ENCODE measurements around the gene TYW1. TPM values are rescaled to one million over a fixed set of nuclear protein-coding genes. Genes with fewer than 3 reads are reported as not detected.
"Not testable (repeated sequence)": the region's sequence is repeated elsewhere in the genome, so short reads cannot be mapped to it uniquely, and the experiment has no call there.

The TYW1 gene
- total and polyA plus RNA-seq, 2 donors from 2014 or later: 9.4 to 20.7 TPM

- intact Hi-C loops (cut with DNase I); FAIRE-seq; H3K9me3 ChIP-seq (ENCODE audit: control insufficient read depth in 2 of 3, insufficient read depth in 1 of 3, low read length in 3 of 3); H3K4me1 ChIP-seq (ENCODE audit: control insufficient read depth in 2 of 3, insufficient read depth in 2 of 3, low read depth in 1 of 3, low read length in 3 of 3); H3K27ac ChIP-seq (ENCODE audit: low read depth in 2 of 2, low read length in 2 of 2); H3K9ac ChIP-seq (ENCODE audit: low read length in 3 of 3); H3K36me3 ChIP-seq (ENCODE audit: control insufficient read depth in 2 of 3, insufficient read depth in 3 of 3, low read length in 3 of 3); H3K27me3 ChIP-seq (ENCODE audit: control insufficient read depth, insufficient read depth, low read length); DNase-seq; H3K4me3 ChIP-seq (ENCODE audit: low read length in 3 of 3): not testable (repeated sequence)
Measured at GRCh38 chr7:67145581-67146193, 149.1 kb downstream of the TYW1 start.

DNA sequence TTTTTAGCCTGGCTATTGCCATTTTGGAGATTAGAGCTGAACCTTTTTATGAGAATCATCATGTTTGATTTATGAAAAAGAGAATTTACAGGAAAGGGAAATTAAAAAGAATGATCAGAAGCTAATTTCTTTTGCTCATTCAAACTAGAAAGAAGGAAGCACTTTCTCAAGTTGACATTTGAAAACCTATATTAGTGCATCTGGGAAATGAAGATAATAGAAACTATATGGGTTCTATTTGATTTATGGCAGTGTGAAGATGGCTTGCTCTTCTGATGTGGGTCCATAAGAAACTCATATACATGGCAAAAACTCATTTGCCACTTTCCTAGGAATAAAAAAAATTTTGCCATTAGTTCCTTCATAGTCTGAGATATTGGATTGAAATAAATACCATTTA, 152.5 kb downstream of the TYW1 start:
- DNase-seq; H3K4me1 ChIP-seq (ENCODE audit: control insufficient read depth in 2 of 3, insufficient read depth in 2 of 3, low read depth in 1 of 3, low read length in 3 of 3); FAIRE-seq; H3K36me3 ChIP-seq (ENCODE audit: control insufficient read depth in 2 of 3, insufficient read depth in 3 of 3, low read length in 3 of 3); H3K9ac ChIP-seq (ENCODE audit: low read length in 3 of 3); H3K4me3 ChIP-seq (ENCODE audit: low read length in 3 of 3); H3K27ac ChIP-seq (ENCODE audit: low read depth in 2 of 2, low read length in 2 of 2); intact Hi-C loops (cut with DNase I); H3K9me3 ChIP-seq (ENCODE audit: control insufficient read depth in 2 of 3, insufficient read depth in 1 of 3, low read length in 3 of 3); H3K27me3 ChIP-seq (ENCODE audit: control insufficient read depth, insufficient read depth, low read length): not testable (repeated sequence)

DNA sequence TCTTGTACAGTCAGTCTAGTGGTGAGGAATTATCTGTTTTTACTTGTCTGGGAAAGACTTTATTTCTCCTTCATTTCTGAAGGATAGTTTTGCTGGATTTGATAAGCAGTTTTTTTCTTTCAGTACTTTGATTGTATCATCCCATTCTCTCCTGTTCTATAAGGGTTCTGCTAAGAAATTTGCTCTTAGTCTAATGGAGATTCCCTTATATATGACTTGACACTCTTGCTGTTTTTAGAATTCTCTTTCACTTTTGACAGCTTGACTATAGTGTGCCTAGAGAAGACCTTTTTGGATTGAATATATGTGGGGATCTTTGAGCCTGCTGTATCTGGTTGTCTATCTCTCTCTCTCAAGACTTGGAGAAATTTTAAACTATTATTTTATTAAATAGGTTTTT, 157.7 kb downstream of the TYW1 start:
- H3K27me3 ChIP-seq (ENCODE audit: control insufficient read depth, insufficient read depth, low read length); H3K9me3 ChIP-seq (ENCODE audit: control insufficient read depth in 2 of 3, insufficient read depth in 1 of 3, low read length in 3 of 3); H3K27ac ChIP-seq (ENCODE audit: low read depth in 2 of 2, low read length in 2 of 2); H3K9ac ChIP-seq (ENCODE audit: low read length in 3 of 3); DNase-seq; H3K4me3 ChIP-seq (ENCODE audit: low read length in 3 of 3); FAIRE-seq; H3K4me1 ChIP-seq (ENCODE audit: control insufficient read depth in 2 of 3, insufficient read depth in 2 of 3, low read depth in 1 of 3, low read length in 3 of 3); H3K36me3 ChIP-seq (ENCODE audit: control insufficient read depth in 2 of 3, insufficient read depth in 3 of 3, low read length in 3 of 3); intact Hi-C loops (cut with DNase I): not testable (repeated sequence)

DNA sequence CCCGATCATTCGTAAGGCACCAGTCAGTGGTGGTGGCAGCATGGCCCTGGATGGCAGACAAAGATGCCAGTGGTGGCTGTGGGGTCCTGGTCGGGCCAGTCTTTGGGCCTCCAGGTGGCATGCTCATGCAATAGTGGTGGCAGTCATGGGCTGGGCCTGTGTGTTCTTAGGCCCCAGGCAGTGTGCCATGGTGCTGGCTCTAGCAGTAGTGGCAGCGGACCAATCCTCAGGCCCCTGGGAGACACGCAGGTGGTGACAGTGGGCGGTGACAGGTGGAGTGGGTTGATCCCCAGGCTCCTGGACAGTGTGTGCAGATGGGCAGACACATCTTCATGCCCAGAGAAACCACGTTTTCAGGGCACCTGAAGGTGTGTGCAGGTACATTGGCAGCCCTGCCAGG, 159.4 kb downstream of the TYW1 start:
- intact Hi-C loops (cut with DNase I); FAIRE-seq; DNase-seq; H3K36me3 ChIP-seq (ENCODE audit: control insufficient read depth in 2 of 3, insufficient read depth in 3 of 3, low read length in 3 of 3); H3K4me3 ChIP-seq (ENCODE audit: low read length in 3 of 3); H3K9ac ChIP-seq (ENCODE audit: low read length in 3 of 3); H3K27ac ChIP-seq (ENCODE audit: low read depth in 2 of 2, low read length in 2 of 2); H3K27me3 ChIP-seq (ENCODE audit: control insufficient read depth, insufficient read depth, low read length); H3K9me3 ChIP-seq (ENCODE audit: control insufficient read depth in 2 of 3, insufficient read depth in 1 of 3, low read length in 3 of 3); H3K4me1 ChIP-seq (ENCODE audit: control insufficient read depth in 2 of 3, insufficient read depth in 2 of 3, low read depth in 1 of 3, low read length in 3 of 3): not testable (repeated sequence)

DNA sequence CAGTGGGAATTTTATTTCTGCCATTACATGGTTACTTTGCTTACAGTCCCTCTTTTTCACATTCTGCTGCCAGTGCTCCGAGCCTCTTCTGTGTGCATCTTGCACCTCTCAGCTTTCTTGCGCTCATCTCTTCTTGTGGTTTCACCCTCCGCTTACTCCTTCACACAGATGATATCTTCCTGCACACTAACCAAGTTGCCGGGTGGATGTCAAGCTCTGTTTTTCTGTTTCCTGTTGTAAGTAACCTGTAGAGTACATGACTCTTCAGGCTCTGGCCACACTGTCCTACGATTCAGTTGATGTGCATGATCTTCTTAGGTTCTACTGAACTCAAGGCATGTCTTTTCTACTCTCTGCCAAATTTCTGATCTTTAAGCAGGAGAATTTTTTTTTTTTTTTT, 166.7 kb downstream of the TYW1 start:
- H3K36me3 ChIP-seq (ENCODE audit: control insufficient read depth in 2 of 3, insufficient read depth in 3 of 3, low read length in 3 of 3); H3K4me1 ChIP-seq (ENCODE audit: control insufficient read depth in 2 of 3, insufficient read depth in 2 of 3, low read depth in 1 of 3, low read length in 3 of 3); H3K9me3 ChIP-seq (ENCODE audit: control insufficient read depth in 2 of 3, insufficient read depth in 1 of 3, low read length in 3 of 3); DNase-seq; FAIRE-seq; H3K9ac ChIP-seq (ENCODE audit: low read length in 3 of 3); H3K27ac ChIP-seq (ENCODE audit: low read depth in 2 of 2, low read length in 2 of 2); H3K27me3 ChIP-seq (ENCODE audit: control insufficient read depth, insufficient read depth, low read length); H3K4me3 ChIP-seq (ENCODE audit: low read length in 3 of 3); intact Hi-C loops (cut with DNase I): not testable (repeated sequence)

GRCh38 chr7:67171151-67171550, 174.5 kb downstream of the TYW1 start:
- H3K36me3 ChIP-seq (ENCODE audit: control insufficient read depth in 2 of 3, insufficient read depth in 3 of 3, low read length in 3 of 3); H3K9me3 ChIP-seq (ENCODE audit: control insufficient read depth in 2 of 3, insufficient read depth in 1 of 3, low read length in 3 of 3); FAIRE-seq; H3K27ac ChIP-seq (ENCODE audit: low read depth in 2 of 2, low read length in 2 of 2); H3K4me1 ChIP-seq (ENCODE audit: control insufficient read depth in 2 of 3, insufficient read depth in 2 of 3, low read depth in 1 of 3, low read length in 3 of 3); H3K9ac ChIP-seq (ENCODE audit: low read length in 3 of 3); H3K4me3 ChIP-seq (ENCODE audit: low read length in 3 of 3); H3K27me3 ChIP-seq (ENCODE audit: control insufficient read depth, insufficient read depth, low read length); DNase-seq; intact Hi-C loops (cut with DNase I): not testable (repeated sequence)

DNA sequence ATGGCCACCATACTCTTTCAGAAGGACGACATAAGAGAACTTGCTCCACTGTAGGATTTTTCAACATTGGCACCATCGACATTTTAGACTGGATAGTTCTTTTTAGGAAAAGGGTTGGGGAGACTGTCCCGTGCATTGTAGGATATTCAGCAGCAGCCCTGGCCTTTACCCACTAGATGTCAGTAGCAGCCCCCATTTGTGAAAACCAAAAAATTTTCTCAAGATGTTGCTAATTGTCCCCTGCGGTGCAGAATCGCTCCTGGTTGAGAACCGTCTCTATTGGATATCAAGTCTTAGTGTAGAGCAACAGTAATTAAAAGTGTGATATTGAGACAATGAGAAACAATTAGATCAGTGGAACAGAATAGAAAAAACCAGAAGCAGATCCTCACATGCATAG, 180.1 kb downstream of the TYW1 start:
- H3K9ac ChIP-seq (ENCODE audit: low read length in 3 of 3); H3K27ac ChIP-seq (ENCODE audit: low read depth in 2 of 2, low read length in 2 of 2); H3K27me3 ChIP-seq (ENCODE audit: control insufficient read depth, insufficient read depth, low read length); H3K36me3 ChIP-seq (ENCODE audit: control insufficient read depth in 2 of 3, insufficient read depth in 3 of 3, low read length in 3 of 3); H3K4me3 ChIP-seq (ENCODE audit: low read length in 3 of 3); DNase-seq; FAIRE-seq; intact Hi-C loops (cut with DNase I); H3K9me3 ChIP-seq (ENCODE audit: control insufficient read depth in 2 of 3, insufficient read depth in 1 of 3, low read length in 3 of 3); H3K4me1 ChIP-seq (ENCODE audit: control insufficient read depth in 2 of 3, insufficient read depth in 2 of 3, low read depth in 1 of 3, low read length in 3 of 3): not testable (repeated sequence)

DNA sequence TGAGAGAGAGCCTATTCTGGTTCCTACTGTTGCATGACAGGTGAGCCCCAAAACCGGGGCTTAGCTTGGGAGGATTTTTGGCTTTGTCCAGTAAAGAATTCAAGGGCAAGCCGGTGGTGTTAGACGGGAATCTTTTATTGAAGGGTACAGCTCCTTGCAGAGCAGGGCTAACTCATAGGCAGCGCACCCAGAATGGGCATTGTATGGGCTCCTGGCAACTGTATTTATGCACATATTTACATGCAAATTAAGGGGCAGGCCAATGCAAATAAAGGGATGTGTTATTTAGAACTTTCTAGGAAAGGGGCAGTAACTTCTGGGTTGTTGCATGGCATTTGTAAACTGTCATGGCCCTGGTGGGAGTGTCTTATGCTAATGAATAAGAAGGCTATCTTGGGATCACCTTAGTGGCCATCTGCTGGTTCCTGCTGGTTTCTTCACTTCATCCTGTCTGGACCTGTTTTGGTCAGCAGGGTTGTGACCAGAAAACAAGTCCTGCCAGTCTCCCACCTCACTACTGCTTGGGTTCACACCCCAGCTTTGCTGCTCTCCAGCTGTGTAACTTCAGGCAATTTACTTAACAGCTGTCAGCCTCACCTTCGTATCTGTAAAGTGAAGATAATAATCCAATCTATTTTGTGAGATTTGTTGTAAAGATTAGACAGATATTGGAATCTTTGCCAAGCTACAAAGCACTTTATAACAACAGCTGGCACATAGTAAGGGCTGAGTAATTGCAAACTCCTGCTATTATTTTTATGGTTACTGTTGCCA, 182.5 kb downstream of the TYW1 start:
- intact Hi-C loops (cut with DNase I); FAIRE-seq; H3K4me3 ChIP-seq (ENCODE audit: low read length in 3 of 3); DNase-seq; H3K27ac ChIP-seq (ENCODE audit: low read depth in 2 of 2, low read length in 2 of 2); H3K9ac ChIP-seq (ENCODE audit: low read length in 3 of 3); H3K4me1 ChIP-seq (ENCODE audit: control insufficient read depth in 2 of 3, insufficient read depth in 2 of 3, low read depth in 1 of 3, low read length in 3 of 3); H3K36me3 ChIP-seq (ENCODE audit: control insufficient read depth in 2 of 3, insufficient read depth in 3 of 3, low read length in 3 of 3); H3K9me3 ChIP-seq (ENCODE audit: control insufficient read depth in 2 of 3, insufficient read depth in 1 of 3, low read length in 3 of 3); H3K27me3 ChIP-seq (ENCODE audit: control insufficient read depth, insufficient read depth, low read length): not testable (repeated sequence)
